Head of caudate nucleus (tissue), 42 donors: ENCODE results near the gene ADAM12.

Experiments
- DNase-seq, 42 donors: peaks; one replicate each; pipeline versions ENCODE4 v3.0.0 to v3.0.0-alpha.2; 2020 to 2021; ENCODE audit warnings: mixed read lengths in 7 of 42
- intact Hi-C: fragments of 100-400 bp; cut with DNase I; formaldehyde crosslinking; loops from one replicate; pipeline ENCODE4 v1.15.0; 2022

The ADAM12 gene

DNA sequence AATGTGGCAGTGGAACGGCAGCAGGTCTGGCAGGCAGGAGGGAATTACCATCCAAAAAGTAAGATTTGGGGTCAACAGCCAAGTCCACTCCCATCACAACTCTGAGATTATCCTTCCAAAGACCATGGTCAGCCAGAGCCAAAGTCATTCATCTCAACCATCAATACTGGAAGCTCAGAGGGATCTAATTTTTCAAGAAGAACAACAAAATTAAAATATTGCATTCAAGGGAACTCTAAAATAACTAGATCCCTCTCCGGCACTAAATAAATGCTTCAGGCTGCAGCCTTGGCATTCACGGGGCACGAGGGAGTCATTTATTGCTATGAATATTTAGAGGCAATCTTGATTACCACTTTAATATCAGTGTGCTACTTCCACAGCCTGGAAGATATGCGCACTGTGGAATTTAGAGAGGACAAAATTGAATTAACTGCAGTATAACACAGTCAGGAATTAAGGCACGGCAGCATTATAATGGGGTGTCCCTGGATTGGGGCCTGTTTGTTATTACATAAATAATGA is 102.0 kb downstream of the ADAM12 start:
- no peak for DNase-seq
- intact Hi-C loops: no loop called here

GRCh38 chr10:126283307-126283706 is 105.0 kb downstream of the ADAM12 start:
- intact Hi-C loops: no loop called here
- DNase-seq: no peak

GRCh38 chr10:126278851-126279250 is 109.4 kb downstream of the ADAM12 start:
- DNase-seq: no peak

GRCh38 chr10:126277181-126277580 is 111.1 kb downstream of the ADAM12 start:
- no peak for DNase-seq
- intact Hi-C loops: no loop called here

More at GRCh38 chr10:126278851-126279250, 109.4 kb downstream of the ADAM12 start:
- intact Hi-C loops: no loop called here

DNA sequence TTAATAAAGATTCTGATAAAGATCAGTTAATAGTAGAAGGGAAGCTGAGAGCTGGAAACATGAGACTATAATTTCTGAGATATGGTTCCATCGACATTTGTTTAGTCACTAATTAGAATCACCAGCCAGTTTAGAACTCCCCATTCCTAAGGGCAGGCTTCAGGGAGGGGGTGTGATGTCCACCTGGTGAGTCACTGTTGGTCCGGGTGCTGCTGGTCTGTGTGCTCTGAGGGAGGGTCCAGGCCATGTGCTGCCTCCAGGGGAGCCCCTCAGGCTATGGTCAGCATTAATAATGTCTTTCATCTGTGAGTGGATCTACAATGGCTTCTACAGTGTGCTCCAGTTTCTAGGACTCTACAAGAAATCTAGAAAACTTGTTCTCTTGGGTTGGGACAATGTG is 115.8 kb downstream of the ADAM12 start:
- DNase-seq: no peak
- intact Hi-C loops: no loop called here

GRCh38 chr10:126270111-126270510 is 118.2 kb downstream of the ADAM12 start:
- DNase-seq: no peak
- intact Hi-C loops: no loop called here

DNA sequence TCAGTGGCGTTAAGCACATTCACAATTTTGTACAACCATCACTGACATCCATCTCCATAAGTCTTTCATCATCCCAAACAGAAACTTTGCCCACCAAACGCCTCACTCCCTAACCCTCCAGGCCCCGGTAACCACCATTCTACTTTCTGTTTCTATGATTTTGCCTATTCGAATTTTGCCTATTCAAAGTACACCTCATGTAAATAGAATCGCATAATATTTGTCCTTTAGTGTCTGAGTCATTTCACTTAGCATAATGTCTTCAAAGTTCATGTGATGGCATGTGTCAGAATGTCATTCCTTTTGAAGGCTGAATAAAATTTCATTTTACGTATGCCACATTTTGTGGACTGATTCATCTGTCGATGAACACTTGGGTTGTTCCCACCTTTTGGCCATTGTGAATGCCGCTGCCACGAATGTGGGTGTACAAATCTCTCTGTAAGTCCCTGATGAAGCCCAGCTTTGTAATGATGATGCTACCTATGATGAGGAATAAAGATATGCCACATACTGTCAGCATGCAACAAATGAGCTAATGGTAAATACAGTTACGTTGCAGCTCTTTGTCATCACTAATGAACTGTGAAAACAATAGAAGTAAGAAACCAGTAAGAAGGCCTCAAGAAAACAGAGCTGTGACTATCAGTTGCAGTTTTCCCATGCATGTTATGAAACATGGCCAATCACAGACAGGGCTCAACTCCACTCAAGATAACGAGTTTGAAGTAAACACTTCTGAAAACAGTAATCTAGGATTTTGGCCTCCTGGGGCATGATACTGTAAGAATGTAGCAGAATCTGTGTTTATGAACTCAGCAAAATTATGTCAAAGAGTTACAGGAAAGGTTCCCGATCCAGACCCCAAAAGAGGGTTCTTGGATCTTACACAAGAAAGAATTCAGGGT is 120.0 kb downstream of the ADAM12 start:
- intact Hi-C loops: no loop called here
- no peak for DNase-seq

DNA sequence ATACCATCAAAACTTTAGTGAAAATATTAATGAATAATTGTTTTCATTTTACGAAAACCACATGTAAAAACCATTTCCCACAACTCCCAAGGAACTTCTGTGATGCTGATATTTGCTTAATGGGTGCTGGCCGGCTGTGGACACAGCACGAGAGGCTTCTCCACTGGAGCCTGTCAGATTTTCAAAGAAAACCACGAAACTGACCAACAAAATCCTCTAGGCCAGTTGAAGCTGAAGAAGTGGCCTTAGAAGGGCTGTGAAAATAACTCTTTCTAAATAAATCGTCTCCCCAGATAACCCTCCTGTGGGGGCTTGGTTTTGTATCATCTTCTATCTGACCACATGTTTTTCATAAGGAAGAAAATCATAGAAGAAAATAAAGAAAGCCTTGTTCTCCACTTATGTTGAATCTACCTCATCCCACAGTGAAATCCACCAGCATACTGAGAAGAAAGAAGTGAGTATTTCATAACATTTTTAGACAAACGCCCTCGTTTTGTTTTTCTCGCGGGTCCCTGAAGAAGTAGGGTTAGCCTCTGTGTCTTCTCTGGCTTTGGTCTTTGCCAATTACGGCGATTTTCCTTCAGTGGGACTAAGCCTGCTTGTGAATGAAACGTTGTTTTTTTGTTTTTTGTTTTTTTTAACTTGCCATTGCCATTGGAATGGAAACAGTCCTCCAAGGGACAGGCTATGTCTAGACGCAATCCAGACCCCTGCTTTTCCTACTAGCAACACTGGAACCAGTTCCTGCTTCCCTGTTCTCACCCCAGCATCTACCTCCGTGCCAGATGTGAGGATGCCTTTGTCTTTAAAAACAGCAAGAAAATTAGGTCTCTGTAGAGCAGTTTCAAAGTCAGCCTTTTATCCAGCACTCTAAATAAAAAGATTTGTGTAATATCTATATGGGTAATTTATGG is 123.9 kb downstream of the ADAM12 start:
- intact Hi-C loops: no loop called here

DNA sequence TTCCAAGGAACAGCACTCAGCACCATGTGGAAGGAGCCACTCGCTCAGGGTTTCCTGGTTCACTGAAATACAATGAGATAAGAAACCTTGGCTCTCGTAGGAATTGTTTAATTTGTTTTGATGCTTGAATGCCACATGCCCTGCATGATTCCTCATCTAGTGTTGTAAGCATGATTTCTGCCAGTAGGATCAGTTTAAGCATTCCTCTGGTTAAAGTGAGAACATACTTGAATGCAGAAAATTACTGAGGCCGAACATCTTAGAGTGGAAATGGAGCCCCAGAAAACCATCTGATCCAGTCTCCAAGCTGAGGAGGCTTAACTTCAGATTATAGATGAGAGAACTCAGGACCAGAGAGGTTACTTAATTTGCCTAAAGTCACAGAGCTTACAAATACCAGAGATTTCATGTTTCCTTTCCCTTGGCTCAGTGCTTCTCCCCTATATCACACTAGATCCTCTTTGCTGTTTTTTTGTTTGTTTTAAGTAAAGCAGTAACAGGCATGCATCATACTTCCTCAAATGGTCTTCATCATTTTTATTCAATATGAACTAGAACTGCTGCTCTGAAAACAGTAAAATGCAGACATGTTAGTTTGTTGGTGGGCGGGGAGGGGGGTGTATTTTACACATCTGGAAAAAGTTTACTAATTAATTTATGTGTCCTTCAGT is 125.1 kb downstream of the ADAM12 start:
- no peak for DNase-seq

More for the DNA sequence above, 123.9 kb downstream of the ADAM12 start:
- no peak for DNase-seq

DNA sequence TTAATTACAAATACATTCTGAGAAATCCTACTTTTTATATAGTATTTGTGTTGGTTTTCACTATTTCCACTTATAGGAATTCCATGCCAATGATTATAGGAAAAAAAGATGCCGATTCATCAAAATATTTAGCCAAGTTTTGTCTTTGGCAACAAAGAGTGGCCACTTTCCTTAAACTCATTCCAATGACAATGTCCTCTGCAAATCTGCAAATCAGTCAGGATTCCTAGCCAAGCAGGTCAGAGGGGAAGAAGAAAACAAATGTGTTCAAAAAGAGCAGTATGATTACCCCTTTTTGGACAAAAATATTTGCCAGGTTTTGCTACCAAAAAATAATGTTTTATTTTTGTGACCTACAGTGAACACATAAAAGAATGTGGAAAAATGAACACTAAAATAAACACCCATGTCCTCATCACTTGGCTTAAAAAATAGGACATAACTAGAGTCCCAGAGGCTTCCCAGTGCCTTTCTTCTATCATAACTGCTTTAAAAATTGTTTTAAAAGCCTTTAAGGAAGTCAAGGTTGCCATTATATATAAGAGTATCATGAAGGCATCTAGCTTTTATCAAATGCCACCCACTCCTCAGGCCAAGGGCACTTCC is 125.9 kb downstream of the ADAM12 start:
- no peak for DNase-seq
- intact Hi-C loops: no loop called here

More for the DNA sequence above, 125.1 kb downstream of the ADAM12 start:
- intact Hi-C loops: no loop called here

GRCh38 chr10:126259760-126260479 is 128.4 kb downstream of the ADAM12 start:
- DNase-seq: no peak
- intact Hi-C loops: no loop called here

GRCh38 chr10:126256864-126257263 is 131.4 kb downstream of the ADAM12 start:
- DNase-seq: no peak
- intact Hi-C loops: no loop called here

DNA sequence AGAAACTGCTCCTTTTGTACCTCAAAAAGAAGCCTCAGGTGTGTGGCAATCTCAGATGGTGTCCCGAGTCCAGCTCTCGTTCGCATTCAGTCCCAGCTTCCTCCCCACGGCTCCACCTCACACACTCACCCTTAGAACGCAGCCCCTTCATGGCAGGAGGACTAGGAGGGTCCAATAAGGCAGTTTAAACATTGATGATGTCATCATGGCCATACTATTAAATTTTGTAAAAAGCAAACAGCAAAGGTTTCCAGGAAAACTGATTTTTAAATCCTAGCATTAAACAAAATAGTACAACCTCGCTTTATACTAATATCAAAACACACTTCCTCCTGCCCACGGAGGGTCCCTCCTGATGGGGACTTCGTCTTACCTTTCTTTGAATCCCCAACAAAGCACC is 133.0 kb downstream of the ADAM12 start:
- DNase-seq: no peak
- intact Hi-C loops: no loop called here

- intact Hi-C loops: no loop called here
- no peak for DNase-seq
Measured at GRCh38 chr10:126253611-126253998, 134.7 kb downstream of the ADAM12 start.

- DNase-seq: no peak
- intact Hi-C loops: no loop called here
Measured at GRCh38 chr10:126252884-126253610, 135.2 kb downstream of the ADAM12 start.

- intact Hi-C loops: no loop called here
Measured at GRCh38 chr10:126251778-126252407, 136.4 kb downstream of the ADAM12 start.

More at GRCh38 chr10:126251778-126252407, 136.4 kb downstream of the ADAM12 start:
- no peak for DNase-seq
